Stimulated activated CD4-positive, alpha-beta T cell treated with anti-CD3 and anti-CD28 coated beads, Interleukin-1b, Interleukin-23, amount 100 ng/mL, for 1 hour (primary cell): ENCODE measurements around the gene HOMEZ.
"Not testable (repeated sequence)": the region's sequence is repeated elsewhere in the genome, so short reads cannot be mapped to it uniquely, and the experiment has no call there.

ENCODE experiments used
- DNase-seq, 2 donors: peaks; one replicate each; pipeline ENCODE4 v3.0.0-alpha.2; 2020; ENCODE audit warnings: low read depth in 2 of 2

HOMEZ gene

GRCh38 chr14:23284654-23285529, 1.0 kb downstream of the HOMEZ start:
- no peak for DNase-seq

GRCh38 chr14:23281247-23281646, 4.7 kb downstream of the HOMEZ start:
- DNase-seq = no peak

- not testable (repeated sequence) for DNase-seq
Measured at GRCh38 chr14:23277928-23278327, 8.0 kb downstream of the HOMEZ start.

GRCh38 chr14:23277189-23277588, 8.7 kb downstream of the HOMEZ start:
- DNase-seq = no peak

- no peak for DNase-seq
Measured at GRCh38 chr14:23275412-23275811, 10.5 kb downstream of the HOMEZ start.

GRCh38 chr14:23269193-23269592, 16.7 kb downstream of the HOMEZ start:
- no peak for DNase-seq

GRCh38 chr14:23260849-23261248, 25.1 kb downstream of the HOMEZ start:
- not testable (repeated sequence) for DNase-seq

GRCh38 chr14:23259426-23259825, 26.5 kb downstream of the HOMEZ start:
- DNase-seq = no peak

GRCh38 chr14:23258256-23258655, 27.7 kb downstream of the HOMEZ start:
- DNase-seq = no peak

- DNase-seq = no peak
Measured at GRCh38 chr14:23252420-23253333, 33.3 kb downstream of the HOMEZ start.

- no peak for DNase-seq
Measured at GRCh38 chr14:23252006-23252405, 33.9 kb downstream of the HOMEZ start.

- DNase-seq = no peak
Measured at GRCh38 chr14:23249824-23250223, 36.1 kb downstream of the HOMEZ start.

- DNase-seq = no peak
Measured at GRCh38 chr14:23248601-23249000, 37.3 kb downstream of the HOMEZ start.

GRCh38 chr14:23245282-23245681, 40.6 kb downstream of the HOMEZ start:
- no peak for DNase-seq

GRCh38 chr14:23243066-23243465, 42.9 kb downstream of the HOMEZ start:
- DNase-seq = no peak

- DNase-seq = no peak
Measured at GRCh38 chr14:23242076-23242475, 43.9 kb downstream of the HOMEZ start.

GRCh38 chr14:23241061-23241715, 44.7 kb downstream of the HOMEZ start:
- DNase-seq = not testable (repeated sequence)

GRCh38 chr14:23240661-23241060, 45.3 kb downstream of the HOMEZ start:
- DNase-seq = no peak

GRCh38 chr14:23237772-23238594, 47.9 kb downstream of the HOMEZ start, which contains the start of gene RNF212B:
RNF212B (plus strand) TSS chr14:23237936; CDS start chr14:23240346, 2,410 bp downstream.
- peak; percentile 44 to 80 for DNase-seq

GRCh38 chr14:23232241-23232808, 53.6 kb downstream of the HOMEZ start:
- not testable (repeated sequence) for DNase-seq

- no peak for DNase-seq
Measured at GRCh38 chr14:23228812-23229211, 57.1 kb downstream of the HOMEZ start.
